HG02642 (cell line): ENCODE data around the gene JUNB.

ENCODE experiments used
- ATAC-seq: cut with Tn5 transposase; IDR thresholded peaks from one replicate; pipeline ENCODE4 v1.9.1; 2021; ENCODE audit warnings: mild to moderate bottlenecking; ENCODE audit not compliant: unreplicated experiment, poor library complexity

Gene JUNB

DNA sequence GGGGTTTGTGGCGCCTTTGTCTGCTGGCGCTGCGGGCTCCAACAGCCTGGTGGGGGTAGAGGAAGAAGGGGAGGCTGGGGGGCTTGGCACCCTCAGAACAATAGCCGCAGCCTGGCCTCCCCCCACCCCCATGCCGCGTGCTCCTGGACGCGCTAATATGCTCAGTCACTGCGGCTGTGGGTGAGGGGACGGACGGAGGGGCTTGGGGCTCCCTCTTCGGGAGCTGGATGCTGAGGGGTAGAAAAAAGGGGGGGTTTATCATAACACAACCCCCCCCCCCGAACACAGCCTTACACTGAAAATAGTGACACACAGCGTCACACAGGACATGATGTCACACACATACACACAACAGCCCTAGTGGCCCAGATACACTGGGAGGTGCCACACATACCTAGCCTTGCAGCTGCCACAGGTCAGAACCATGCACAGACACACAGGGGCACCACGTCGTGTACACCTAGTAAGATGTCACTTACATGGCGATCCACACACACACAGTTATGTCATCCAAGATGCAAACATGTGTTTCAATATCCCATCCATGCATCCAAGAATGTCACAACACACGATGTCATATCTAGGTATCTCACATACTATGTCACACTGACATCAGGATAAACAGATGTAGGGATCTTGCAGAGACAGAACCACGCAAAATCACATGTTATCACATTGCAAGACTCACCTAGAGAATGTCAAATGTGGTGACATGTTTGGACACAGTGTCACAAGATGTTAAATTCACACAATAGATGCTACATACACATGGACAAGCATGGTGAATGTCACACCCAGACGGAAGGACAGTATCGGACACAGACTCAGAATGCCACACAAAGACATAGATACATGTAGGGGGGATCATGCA lies 47.8 kb downstream of the JUNB start:
- ATAC-seq: no peak

GRCh38 chr19:12840091-12841079 lies 49.1 kb downstream of the JUNB start:
- ATAC-seq: no peak

GRCh38 chr19:12841094-12841493 lies 49.8 kb downstream of the JUNB start:
- ATAC-seq: no peak

DNA sequence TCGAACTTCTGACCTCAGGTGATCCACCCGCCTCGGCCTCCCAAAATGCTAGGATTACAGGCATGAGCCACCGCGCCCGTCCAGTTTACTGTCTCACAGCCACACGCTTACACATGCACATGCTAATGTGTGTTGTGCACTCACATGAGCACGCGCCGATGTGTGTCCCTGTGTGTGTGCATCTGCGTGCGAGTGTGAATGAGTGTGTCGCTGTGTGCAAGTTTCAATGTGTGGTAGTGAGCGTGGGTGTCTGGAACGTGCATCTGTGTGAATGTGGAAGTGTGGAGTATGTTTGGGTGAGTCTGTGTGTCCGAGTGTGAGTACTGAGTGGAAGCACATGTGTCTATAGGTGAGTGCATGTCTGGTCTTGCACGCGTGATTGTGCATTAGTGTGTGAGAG lies 51.2 kb downstream of the JUNB start:
- no peak for ATAC-seq
